AML-193 (cell line): ENCODE results near the gene MYL7.

Source experiments
- DNase-seq, 2 experiments: peaks; one replicate each; lab custom pipeline; 2025; lab: John Stamatoyannopoulos, UW

MYL7 gene

DNA sequence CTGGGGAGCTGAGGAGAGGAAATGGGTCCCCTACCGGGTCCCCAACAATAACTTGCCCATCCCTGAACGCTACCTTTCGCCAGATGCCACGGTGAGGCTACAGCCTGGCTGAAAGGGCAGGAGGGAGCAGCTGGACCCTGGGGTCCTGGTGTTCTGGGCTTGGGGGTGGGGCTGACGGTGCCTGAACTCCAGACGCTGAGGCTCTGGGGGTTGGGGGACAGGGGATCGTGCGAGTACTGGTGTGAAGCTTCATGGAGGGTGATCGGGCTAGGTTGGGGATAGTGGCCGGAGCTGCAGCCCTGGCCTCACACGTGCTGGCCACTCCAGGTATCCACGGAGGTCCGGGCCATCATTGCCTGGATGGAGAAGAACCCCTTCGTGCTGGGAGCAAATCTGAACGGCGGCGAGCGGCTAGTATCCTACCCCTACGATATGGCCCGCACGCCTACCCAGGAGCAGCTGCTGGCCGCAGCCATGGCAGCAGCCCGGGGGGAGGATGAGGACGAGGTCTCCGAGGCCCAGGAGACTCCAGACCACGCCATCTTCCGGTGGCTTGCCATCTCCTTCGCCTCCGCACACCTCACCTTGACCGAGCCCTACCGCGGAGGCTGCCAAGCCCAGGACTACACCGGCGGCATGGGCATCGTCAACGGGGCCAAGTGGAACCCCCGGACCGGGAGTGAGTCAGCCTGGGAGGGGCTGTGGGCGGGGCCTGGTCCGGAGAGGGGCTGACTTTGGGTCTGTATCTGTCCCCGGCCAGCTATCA, 28.7 kb downstream of the MYL7 start:
- DNase-seq: no peak

DNA sequence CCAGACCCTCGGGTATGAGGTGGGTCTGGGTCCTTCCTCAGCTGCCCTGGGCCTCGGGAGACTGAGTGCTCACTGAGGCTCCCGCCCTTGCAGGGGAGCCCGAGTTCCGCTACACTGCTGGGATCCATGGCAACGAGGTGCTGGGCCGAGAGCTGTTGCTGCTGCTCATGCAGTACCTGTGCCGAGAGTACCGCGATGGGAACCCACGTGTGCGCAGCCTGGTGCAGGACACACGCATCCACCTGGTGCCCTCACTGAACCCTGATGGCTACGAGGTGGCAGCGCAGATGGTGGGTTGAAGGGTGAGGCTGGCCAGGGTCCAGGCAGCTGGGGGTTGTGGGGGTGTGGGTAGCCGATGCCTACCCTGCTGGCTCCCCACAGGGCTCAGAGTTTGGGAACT, 29.4 kb downstream of the MYL7 start:
- no peak for DNase-seq

DNA sequence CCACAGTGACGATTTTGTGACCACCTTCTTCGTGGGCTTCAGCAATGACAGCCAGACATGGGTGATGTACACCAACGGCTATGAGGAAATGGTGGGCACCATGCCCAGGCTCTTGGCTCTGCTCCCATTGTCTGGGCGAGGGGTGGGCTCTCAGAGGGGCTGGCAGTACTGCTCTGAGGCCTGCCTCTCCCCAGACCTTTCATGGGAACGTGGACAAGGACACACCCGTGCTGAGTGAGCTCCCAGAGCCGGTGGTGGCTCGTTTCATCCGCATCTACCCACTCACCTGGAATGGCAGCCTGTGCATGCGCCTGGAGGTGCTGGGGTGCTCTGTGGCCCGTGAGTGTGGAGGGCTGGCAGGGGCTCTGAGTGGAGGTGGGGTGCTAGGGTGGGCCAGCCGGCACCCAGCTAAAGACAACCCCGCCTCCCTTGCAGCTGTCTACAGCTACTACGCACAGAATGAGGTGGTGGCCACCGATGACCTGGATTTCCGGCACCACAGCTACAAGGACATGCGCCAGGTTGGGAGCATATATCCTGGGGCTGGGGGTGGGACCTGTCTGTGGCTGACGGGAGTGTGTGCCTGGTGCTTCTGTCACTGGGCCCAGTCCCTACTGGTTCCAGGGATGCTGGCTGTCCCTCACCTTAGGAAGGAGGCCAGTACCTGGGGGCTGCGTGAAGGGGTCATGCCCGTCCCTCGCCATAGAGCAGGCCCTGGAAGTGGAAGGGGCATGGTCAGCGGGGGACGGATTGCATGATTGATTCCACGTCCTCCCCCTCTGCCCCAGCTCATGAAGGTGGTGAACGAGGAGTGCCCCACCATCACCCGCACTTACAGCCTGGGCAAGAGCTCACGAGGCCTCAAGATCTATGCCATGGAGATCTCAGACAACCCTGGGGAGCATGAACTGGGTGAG, 30.2 kb downstream of the MYL7 start:
- DNase-seq: no peak

DNA sequence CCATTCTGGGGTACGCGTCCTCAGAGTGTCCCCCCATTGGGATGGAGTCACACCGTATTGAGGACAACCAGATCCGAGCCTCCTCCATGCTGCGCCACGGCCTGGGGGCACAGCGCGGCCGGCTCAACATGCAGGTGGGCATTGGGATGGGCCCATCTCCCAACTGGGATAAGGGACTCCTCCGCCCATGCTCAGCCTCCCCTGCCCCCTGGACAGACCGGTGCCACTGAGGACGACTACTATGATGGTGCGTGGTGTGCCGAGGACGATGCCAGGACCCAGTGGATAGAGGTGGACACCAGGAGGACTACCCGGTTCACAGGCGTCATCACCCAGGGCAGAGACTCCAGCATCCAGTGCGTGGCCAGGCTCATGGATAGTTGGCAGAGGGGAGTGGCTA, 31.1 kb downstream of the MYL7 start:
- no peak for DNase-seq

DNA sequence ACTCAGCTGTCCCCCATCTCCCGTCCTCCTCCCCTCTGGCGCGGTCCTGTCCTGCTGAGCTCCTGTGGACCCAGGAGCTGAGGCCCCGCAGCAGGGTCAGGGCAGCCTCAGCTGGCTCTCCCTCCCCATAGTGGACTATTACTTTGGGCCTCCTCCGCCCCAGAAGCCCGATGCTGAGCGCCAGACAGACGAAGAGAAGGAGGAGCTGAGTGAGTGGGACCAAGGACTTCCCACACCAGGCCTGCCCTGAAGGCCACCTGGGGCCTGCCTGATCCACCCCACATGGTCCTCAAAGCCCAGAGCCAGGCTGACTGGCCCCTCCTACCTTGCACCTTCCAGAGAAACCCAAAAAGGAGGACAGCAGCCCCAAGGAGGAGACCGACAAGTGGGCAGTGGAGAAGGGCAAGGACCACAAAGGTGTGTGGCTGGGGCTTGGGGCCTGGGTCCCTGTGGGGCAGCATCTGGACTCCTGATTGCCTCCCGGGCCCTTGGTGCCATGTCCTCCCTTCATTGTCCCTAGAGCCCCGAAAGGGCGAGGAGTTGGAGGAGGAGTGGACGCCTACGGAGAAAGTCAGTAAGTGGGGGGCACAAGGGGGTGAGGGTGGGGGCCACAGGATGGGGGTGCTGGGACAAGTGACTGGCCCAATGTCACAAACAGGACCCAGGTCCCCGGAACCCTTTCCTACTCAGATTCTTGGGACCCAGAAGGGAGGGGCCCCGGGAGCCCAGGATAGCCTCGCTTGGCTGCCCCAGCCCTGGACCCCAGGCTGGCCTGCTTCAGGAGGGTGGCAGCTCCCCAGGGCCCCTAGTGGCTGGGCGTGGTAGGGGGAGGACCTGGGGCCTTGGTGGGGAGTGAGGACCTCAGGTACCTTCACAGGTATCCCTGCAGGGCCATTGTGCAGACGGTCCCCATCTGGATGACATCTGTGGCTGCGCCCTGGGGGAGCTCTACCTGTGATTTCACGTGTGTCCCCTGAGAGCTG, 32.1 kb downstream of the MYL7 start:
- DNase-seq: no peak

DNA sequence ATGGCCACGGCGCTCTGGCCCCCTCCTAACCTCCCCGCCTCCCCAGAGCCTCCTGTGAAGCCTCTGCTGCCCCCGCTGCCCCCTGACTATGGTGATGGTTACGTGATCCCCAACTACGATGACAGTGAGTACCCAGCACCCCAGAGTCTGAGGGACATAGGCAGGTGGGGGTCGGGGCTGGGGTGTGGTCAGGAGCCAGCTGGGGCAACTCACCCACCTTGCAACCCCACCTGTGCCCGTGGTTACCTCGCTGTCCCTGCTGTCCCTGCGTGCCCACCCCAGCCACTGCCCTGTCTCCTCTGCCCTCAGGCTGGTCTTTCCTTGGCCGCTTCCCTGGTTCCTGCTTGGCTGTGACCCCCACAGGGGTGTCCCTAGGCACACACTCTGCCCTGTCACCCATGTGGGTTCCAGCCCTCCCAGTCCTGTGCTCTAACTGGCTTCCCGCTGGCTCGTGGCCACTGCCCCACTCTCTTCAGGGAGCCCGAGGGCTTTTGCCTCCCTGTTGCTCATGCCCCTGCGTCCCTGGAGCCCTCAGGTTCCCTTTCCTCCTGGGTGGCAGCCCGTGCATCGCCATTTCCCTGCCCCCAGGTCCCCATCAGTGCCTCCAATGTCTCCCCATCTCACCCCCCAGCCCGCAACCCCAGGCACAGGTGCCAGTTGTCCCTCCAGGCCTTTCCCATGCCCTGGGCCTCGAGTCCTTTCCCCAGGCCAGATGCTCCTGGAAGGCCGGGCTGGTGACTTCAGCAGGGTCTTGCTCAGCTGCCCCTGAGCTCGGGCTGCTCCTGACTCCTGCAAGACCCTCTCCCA, 33.0 kb downstream of the MYL7 start:
- DNase-seq: no peak

DNA sequence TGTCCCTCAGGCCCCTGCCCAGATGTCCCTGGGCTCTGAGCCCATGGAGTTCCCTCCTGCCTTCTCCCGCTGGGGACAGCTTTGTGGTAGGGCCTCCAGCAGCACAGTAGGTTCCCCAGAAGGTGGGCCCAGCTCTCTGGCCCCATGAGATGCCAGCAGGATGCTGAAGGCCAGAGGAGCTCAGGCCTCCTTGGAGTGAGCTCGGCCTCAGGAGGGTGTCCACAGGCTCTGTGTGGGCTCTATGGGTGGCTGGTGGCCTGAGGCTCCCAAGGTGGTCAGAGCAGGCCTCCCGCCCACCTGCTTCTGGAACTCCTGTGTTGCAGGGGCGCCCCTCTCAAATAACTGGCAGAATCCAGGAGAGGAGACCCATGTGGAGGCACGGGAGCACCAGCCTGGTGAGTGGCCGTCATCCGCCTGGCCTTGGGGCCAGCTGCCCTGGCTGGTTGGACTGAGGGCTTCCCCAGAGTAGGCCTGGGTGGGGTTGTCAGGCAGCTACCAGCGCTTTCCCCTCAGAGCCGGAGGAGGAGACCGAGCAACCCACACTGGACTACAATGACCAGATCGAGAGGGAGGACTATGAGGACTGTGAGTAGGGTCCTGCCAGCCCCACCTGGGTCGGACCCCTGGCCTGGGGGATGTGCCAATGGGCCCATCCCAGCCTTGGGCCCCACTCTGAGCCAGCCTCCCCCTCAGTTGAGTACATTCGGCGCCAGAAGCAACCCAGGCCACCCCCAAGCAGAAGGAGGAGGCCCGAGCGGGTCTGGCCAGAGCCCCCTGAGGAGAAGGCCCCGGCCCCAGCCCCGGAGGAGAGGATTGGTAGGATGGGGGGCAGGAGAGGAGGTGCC, 33.8 kb downstream of the MYL7 start:
- DNase-seq: no peak

DNA sequence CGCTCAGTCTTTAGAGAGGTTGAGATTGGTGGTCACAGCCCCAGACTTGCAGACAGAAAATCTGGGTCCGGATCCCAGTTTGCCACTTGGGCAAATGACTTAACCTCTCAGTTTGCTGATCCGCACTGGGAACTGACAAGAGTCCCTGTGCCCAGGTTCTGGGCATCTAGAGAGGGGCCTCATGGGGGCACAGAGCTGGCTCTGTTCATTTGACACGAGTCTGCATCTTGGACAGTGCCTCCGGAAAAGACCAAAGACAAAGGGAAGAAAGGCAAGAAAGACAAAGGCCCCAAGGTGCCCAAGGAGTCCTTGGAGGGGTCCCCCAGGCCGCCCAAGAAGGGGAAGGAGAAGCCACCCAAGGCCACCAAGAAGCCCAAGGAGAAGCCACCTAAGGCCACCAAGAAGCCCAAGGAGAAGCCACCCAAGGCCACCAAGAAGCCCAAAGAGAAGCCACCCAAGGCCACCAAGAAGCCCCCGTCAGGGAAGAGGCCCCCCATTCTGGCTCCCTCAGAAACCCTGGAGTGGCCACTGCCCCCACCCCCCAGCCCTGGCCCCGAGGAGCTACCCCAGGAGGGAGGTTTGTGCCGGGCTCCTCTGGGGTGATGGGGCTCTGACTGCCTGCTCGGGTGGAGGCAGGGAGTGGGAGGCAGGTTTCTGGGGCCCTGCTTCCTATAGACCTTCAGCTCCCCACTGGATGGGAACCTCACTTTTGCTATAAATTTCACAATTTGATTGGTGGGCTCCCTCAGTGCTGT, 34.6 kb downstream of the MYL7 start:
- DNase-seq: no peak

DNA sequence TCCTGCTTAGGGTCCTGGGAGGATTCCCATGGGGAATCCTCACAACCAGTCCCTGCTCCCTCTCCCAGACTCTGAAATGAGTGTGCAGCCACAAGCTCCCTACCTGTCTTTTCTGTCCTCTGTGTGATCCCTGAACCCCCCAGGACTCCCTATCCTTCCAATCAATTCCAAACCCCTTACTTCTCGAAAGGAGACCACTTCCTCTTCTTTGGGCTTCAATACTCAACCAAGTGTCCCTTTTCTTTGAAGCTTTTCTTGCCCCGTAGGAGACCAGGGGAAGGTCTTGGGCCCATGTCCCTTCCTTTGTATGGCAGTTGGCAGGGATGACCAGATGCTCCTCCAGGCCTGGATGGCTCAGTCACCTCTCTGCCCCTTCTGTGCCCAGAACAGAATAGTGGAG, 35.3 kb downstream of the MYL7 start:
- no peak for DNase-seq

DNA sequence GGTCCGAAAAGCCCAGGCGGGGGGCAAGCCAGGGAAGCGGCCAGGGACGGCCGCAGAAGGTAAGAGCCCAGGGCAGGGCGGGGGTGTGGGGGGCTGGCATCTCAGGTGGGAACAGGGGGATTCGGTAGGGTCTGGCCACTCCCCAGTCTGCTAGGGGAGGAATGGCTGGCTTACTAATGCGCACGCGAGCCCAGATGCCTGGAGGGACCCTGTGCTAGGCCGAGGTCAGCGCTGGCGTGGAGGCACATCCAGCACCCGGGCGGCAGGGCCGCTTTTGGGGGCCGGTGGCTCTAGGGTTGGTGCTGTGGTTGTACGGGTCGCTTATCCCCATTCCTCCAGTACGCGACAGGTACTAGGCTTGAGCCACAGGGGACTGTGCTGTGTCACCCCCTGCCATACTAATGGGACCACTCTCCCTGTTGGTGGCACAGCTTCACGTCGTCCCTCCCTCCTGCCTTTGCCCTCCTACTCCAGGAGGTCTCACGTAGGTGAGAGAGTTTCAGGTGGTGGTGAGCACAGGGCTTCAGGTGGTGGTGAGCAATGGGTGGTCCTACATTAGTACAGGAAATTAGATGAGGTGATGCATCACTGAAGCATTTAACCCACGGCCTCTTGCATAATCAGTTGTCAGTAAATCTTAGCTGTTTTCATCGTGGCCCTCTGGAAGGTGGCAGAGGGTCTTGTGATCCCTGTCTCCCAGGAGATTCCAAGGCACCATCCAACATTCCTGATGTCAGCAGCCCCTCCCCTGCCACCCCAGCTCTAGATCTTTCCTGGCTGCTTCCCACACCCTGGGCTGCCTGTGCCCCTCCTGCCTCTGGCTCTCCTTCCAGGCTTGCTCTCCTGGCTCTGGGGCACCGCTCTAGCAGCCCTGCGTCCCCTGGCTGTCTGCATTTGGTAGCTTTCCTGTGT, 36.0 kb downstream of the MYL7 start:
- no peak for DNase-seq

DNA sequence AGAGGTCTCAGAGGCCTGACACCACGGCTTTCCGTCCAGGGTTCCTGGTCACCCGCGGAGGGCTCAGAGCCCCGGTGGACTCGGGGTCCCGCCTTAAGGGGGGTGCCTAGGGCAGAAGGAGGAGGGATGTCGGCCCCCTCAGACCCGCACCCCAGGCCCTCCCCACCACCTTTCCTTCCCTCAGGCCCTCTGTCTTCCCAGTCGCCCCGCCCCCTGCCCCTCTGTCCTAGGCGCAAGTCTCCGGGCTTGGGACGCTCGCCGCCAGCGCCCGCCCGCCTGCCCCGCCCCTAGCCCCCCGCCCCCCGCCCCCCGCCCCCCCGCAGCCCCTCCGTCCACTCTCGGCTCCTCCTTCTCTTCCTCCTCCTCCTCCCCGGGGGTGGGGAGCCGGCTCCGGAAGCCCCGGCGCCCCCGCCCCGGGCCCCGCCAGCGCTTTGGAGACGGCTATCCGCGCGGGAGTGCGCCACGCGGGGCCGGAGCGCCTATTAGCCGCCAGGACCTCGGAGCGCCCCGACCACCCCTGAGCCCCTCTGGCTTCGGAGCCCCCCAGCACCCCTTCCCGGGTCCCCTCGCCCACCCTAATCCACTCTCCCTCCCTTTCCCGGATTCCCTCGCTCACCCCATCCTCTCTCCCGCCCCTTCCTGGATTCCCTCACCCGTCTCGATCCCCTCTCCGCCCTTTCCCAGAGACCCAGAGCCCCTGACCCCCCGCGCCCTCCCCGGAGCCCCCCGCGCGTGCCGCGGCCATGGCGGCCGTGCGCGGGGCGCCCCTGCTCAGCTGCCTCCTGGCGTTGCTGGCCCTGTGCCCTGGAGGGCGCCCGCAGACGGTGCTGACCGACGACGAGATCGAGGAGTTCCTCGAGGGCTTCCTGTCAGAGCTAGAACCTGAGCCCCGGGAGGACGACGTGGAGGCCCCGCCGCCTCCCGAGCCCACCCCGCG, 36.9 kb downstream of the MYL7 start, which contains the start of gene AEBP1:
TSS of gene AEBP1 (plus strand) at position 423 of the 937 bp plus-strand sequence. CDS start at position 744, 321 bp downstream.
- DNase-seq: no peak

DNA sequence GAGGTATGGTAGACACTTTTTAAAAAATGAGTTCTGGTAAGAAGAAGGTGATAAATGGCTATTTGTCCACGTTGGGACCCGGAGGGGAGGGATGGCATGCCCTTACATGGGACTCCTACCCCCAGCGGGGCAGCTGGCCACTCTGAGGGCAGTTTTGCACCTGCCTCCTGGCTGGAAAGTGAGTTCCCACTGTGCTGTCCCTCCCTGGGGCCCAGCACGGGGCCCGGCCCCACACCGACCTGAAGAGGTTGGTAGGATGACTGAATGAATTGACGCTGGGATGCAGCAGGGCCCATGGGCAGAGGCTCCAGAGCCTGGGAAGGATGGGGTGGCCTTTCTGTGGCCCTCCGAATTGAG, 37.6 kb downstream of the MYL7 start:
- DNase-seq: no peak

DNA sequence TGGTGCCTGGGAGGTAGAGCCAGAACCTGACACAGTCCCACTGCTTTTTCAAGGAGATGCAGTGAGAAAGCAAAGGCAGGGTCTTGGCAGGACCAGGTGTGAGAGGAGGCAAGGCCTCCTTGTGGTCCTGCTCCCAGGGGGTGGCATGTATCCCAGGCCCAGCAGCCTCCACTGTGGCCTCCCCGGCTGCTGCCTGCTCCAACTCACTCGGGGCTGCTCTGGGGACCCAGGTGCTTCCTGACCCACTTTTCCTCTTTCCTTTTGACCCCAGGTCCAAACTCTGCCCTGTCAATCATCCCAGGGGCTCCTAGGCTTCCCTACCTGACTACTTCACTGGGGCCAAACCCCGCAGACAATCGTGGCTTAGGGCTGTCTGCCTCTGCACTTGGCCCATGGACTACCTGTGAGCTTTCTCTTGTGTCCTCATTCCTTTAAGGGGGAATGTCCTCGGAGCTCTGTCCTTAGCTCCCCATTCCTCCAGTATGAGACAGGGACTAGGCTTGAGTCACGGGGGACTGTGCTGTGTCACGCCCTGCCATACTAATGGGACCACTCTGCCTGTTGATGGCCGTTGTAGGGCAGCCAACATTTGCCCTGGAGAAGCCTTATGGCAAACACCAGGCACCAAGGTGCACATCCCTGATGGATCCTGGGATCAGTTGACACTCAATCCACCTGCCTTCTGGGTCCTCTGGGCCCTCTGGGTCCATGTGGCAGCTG, 38.1 kb downstream of the MYL7 start:
- DNase-seq: no peak

DNA sequence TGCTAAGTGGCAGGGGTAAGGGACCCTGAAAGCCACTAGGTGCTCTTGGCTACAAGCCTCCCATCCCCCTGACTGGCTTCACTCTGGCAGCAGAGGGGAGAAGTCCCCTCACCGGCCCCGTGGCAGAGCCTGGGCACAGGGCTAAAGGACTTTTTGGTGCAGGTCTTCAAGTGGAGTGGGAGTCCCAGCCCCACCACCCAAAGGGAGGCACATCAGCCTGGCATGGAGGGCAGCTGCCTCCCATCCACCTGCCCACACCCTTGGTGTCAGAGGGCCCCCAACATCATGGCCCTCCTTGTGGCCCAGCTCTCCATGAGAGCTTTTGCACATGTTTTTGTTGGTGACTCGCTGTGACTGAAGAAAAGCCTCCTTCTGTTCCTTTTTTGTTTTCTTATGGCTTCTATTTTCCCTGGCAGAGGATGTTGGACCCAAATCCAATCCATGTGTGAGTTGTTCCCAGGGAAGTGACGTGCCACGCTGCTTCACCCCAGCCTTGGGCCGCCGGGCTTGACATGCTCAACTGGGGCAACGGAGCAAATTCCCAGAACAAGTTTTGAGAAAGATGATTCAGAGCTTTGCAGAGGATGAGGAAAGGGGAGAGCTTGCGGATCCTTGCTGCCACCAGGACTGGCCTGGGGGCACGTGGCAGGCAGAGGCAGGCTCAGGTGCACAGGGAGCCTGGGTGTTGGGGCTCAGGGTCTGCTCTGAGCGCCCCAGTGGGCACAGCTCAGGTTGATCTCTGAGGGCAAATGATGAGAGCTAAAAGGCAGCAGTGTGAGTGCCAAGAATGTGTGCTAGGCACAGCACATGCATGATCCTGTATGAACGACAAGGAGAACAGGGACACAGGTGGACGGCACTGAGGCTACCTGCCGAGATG, 38.9 kb downstream of the MYL7 start:
- DNase-seq: no peak

DNA sequence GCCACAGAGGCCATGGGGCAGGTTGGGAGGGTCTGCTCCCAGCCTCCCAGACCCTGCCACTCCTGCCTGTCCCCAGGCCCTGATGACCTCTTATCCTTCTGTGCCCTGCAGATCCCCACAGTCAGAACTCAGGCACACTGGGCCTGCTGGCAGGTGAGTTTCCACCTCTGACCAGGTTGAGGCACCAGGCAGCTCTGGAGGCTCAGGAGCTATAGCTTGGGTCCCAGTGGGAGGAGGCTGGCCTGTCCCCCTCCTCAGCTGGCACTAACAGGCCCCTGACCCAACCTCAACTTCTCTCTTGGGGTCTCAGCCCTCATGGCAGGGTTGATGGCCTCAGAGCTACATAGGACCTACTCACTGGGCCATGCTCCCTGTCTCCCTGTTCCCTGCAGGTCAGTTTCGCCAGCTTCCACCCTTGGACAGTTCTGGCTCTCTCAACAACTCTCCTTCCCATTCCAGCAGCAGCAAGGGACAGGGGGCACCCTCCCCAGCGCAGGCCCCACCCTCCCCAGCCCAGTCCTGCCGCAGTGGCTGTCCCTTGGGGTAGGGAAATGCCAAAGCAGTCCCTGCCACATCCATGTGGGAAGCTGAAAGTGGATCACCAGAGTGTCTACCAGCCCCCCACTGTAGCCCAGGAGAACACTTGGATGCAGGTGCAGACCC, 39.7 kb downstream of the MYL7 start:
- DNase-seq: no peak
